Fibroblast of the aortic adventitia (primary cell): ENCODE results near the gene PCSK6. TPM values are rescaled to one million over a fixed set of nuclear protein-coding genes. Genes with fewer than 3 reads are reported as not detected.
A peak's percentile ranks its signal among the peaks of the same experiment; 100 is the strongest.

Experiments used
- DNase-seq: peaks from one replicate; pipeline ENCODE4 v3.0.0-alpha.2; 2010; ENCODE audit warnings: low read depth
- H3K4me3 ChIP-seq: 2 replicates; pipeline ENCODE4 v1.5.1; 2011; ENCODE audit warnings: low read depth, mild to moderate bottlenecking, control low read depth, low read length, moderate library complexity
- CTCF ChIP-seq: IDR thresholded peaks from 2 replicates; pipeline ENCODE4 v1.5.1; 2011; ENCODE audit warnings: mild to moderate bottlenecking, low read length, control low read depth, inconsistent platforms; ENCODE audit not compliant: insufficient read depth
- total RNA-seq: library from RNA; depleted of rRNA; stranded (reverse); fragments of >200 nt; gene quantifications from 2 replicates; pipeline ENCODE4 v1.2.3, GENCODE V29; 2012; ENCODE audit warnings: low replicate concordance

PCSK6 gene
- total RNA-seq, 1 donor: 0.81 TPM

GRCh38 chr15:101454365-101454764 is 35.1 kb downstream of the PCSK6 start:
- no peak for DNase-seq
- H3K4me3 ChIP-seq: no peak overlapping the region
- no peak for TF ChIP-seq CTCF

DNA sequence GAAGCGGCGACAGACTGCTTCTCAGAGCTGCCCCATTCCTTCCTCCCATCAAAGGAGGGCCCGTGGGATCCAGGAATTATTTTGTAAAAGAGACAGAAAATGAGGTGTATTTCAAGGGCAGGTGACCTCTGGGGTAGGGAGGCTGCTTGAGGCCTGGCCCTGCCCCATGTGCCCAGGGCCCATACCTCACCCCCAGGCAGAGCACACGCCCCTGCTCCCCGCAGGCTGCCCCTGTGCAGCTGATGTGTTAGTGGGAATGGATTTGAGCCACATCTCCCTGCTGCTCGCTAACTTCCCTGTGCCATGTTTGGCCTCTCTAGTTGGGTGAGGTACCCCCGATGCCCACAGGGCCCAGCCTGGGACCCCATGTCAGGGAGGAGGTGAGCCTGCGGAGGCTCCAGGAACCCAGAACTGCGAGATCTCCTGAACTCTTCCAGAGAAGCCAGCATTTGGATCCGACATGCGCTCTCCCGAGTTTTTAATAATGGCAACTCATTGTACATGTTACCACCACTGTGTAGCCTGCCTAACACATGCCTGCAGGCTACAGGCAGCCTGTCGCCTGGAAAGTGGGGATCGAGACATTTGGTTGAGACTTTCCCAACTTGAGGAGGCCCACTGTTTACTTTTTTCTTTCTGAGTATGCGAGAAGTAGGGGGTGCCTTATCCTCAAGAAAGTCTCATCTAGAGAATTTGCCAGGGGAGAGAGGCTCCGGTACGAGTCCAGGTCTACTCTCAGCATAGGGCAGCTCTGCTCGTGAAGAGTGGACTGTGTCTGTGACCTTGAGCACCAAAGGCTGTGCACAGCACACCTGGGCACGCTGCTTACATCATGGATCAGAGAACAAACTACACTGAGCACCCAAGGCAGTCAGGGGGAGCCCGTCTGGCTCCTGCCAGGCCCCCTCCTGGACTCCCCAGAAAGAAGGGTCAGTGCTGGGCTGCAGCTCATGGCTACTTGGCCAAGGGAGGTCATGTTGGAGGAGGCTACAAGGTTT is 36.1 kb downstream of the PCSK6 start:
- H3K4me3 ChIP-seq: no peak overlapping the region
- TF ChIP-seq CTCF: no peak
- DNase-seq: no peak

GRCh38 chr15:101452572-101452971 is 36.9 kb downstream of the PCSK6 start:
- DNase-seq: no peak
- H3K4me3 ChIP-seq: no peak overlapping the region
- no peak for TF ChIP-seq CTCF

GRCh38 chr15:101451846-101452245 is 37.7 kb downstream of the PCSK6 start:
- H3K4me3 ChIP-seq: no peak overlapping the region
- no peak for DNase-seq
- TF ChIP-seq CTCF: no peak

- peak; percentile 80 for DNase-seq
- TF ChIP-seq CTCF: no peak
- H3K4me3 ChIP-seq: no peak overlapping the region
Measured at GRCh38 chr15:101451266-101451799, 38.2 kb downstream of the PCSK6 start.

- no peak for DNase-seq
- TF ChIP-seq CTCF: no peak
- no peak overlapping the region for H3K4me3 ChIP-seq
Measured at GRCh38 chr15:101450403-101451265, 38.9 kb downstream of the PCSK6 start.
